Mammary epithelial cell (primary cell): ENCODE results near the gene PPP1R9B.

Experiments used
- EZH2 ChIP-seq: IDR thresholded peaks from 2 replicates; pipeline ENCODE4 v1.6.1; 2012; ENCODE audit warnings: low read length, inconsistent platforms, borderline replicate concordance
- TF ChIP-seq, protein P1 (sequence below), 2 donors: IDR thresholded peaks in 1 of 2; conservative IDR thresholded peaks in 1 of 2; 2 replicates each; pipeline ENCODE4 v1.5.1; 2011 to 2012; ENCODE audit warnings: inconsistent platforms in 2 of 2, low read length in 2 of 2, mild to moderate bottlenecking in 2 of 2, control low read depth in 1 of 2, low read depth in 1 of 2; ENCODE audit not compliant: insufficient read depth in 1 of 2; ENCODE audit errors: extremely low read depth in 1 of 2

- TF ChIP-seq, protein P1, sequence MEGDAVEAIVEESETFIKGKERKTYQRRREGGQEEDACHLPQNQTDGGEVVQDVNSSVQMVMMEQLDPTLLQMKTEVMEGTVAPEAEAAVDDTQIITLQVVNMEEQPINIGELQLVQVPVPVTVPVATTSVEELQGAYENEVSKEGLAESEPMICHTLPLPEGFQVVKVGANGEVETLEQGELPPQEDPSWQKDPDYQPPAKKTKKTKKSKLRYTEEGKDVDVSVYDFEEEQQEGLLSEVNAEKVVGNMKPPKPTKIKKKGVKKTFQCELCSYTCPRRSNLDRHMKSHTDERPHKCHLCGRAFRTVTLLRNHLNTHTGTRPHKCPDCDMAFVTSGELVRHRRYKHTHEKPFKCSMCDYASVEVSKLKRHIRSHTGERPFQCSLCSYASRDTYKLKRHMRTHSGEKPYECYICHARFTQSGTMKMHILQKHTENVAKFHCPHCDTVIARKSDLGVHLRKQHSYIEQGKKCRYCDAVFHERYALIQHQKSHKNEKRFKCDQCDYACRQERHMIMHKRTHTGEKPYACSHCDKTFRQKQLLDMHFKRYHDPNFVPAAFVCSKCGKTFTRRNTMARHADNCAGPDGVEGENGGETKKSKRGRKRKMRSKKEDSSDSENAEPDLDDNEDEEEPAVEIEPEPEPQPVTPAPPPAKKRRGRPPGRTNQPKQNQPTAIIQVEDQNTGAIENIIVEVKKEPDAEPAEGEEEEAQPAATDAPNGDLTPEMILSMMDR (conservative IDR thresholded peaks at IDR 0.05 in 1 of 2, IDR thresholded peaks at IDR 0.05 in 1 of 2; ENCODE audit: extremely low read depth in 1 of 2, insufficient read depth in 1 of 2, low read depth in 1 of 2, low read length in 2 of 2): no peak
- no peak for TF ChIP-seq EZH2
These were observed 39.7 kb downstream of the PPP1R9B start for GRCh38 chr17:50110591-50111349.
